Kidney (tissue), 14 donors: Measurements from ENCODE around the gene PPM1D. TPM values are rescaled to one million over a fixed set of nuclear protein-coding genes. Genes with fewer than 3 reads are reported as not detected.

Source experiments
- DNase-seq, 5 donors: peaks; one replicate each; pipeline ENCODE4 v3.0.0-alpha.2; 2013 to 2020
- FAIRE-seq: peaks from 2 replicates; lab custom pipeline; 2012; peaks lifted over from hg19 to GRCh38; lab: Jason Lieb, UNC
- H3K27ac ChIP-seq, 2 donors: one replicate each; pipeline ENCODE4 v1.7.0; 2013; ENCODE audit warnings: low read depth in 2 of 2, low read length in 2 of 2, inconsistent platforms in 1 of 2
- H3K27me3 ChIP-seq: one replicate; pipeline ENCODE4 v1.7.1; 2013; ENCODE audit warnings: low read length, inconsistent platforms; ENCODE audit not compliant: control insufficient read depth, insufficient read depth
- H3K36me3 ChIP-seq, 3 donors: one replicate each; pipeline versions ENCODE4 v1.7.0 to v1.7.1; 2013; ENCODE audit warnings: low read length in 3 of 3, control low read depth in 1 of 3, inconsistent platforms in 1 of 3; ENCODE audit not compliant: insufficient read depth in 3 of 3, control insufficient read depth in 2 of 3
- H3K4me1 ChIP-seq, 3 donors: one replicate each; pipeline versions ENCODE4 v1.7.0 to v1.7.1; 2013; ENCODE audit warnings: low read length in 3 of 3, inconsistent platforms in 1 of 3, low read depth in 1 of 3; ENCODE audit not compliant: control insufficient read depth in 2 of 3, insufficient read depth in 2 of 3
- H3K4me3 ChIP-seq, 3 donors: one replicate each; pipeline versions ENCODE4 v1.7.0 to v1.8.1; 2013; ENCODE audit warnings: low read length in 3 of 3, control low read depth in 1 of 3, inconsistent platforms in 1 of 3
- H3K9ac ChIP-seq, 3 donors: one replicate each; pipeline versions ENCODE4 v1.7.0 to v1.7.1; 2013; ENCODE audit warnings: low read length in 3 of 3, control low read depth in 1 of 3, inconsistent platforms in 1 of 3
- H3K9me3 ChIP-seq, 3 donors: one replicate each; pipeline versions ENCODE4 v1.7.0 to v1.7.1; 2013; ENCODE audit warnings: low read length in 3 of 3, control low read depth in 1 of 3, inconsistent platforms in 1 of 3; ENCODE audit not compliant: control insufficient read depth in 2 of 3, insufficient read depth in 1 of 3
- CTCF ChIP-seq: IDR thresholded peaks from 3 replicates; pipeline ENCODE4 v1.5.1; 2012; ENCODE audit warnings: mild to moderate bottlenecking, moderate library complexity, borderline replicate concordance; ENCODE audit not compliant: insufficient read depth; ENCODE audit errors: extremely low read depth
- intact Hi-C: fragments of 100-400 bp; cut with DNase I; formaldehyde crosslinking; loops from one replicate; pipeline ENCODE4 v1.11.1; 2022
- polyA plus RNA-seq: library from polyadenylated mRNA; stranded (reverse); fragments of 350-450 nt; fragmentation: Illumina TruSeq; extraction: RNeasy Lipid Tissue Mini Kit (QIAGEN cat#74804); gene quantifications from one replicate; pipeline ENCODE4 v1.2.3, GENCODE V29; 2014; ENCODE audit warnings: low read depth, low replicate concordance; ENCODE audit not compliant: insufficient read depth
- total RNA-seq: library from RNA; stranded (reverse); fragmentation: NEBNext Ultra II Directional; extraction: Animal tissue kit (Norgen Biotek cat#: 25700); gene quantifications from one replicate; pipeline ENCODE4 v1.2.1, GENCODE V29; 2021
- donor health status: control.
- donor health status: control.
- donor health status: control.
- donor health status: control.
- donor health status: control.
- donor health status: DM: yes; HTN: yes; CAD: no.
- donor health status: Normal renal cell carcinoma (clear cell type).

PPM1D gene
- total and polyA plus RNA-seq, 2 donors from 2014 or later: 4.5 to 16.6 TPM

- intact Hi-C loops: no loop called here
- Histone ChIP-seq H3K4me1 (peaks cover 2 to 10% (median 3%) of the 10 kb centered on the region in 3 donors), H3K27me3 (no peaks in the 10 kb centered on the region), H3K4me3 (no peak overlapping the region), H3K9ac (no peak overlapping the region), H3K9me3 (no peaks in the 10 kb centered on the region), H3K36me3 (no peaks in the 10 kb centered on the region), H3K27ac (no peak overlapping the region)
- DNase-seq: no peak
- FAIRE-seq: no peak
- TF ChIP-seq CTCF: no peak
Measured at GRCh38 chr17:60563743-60564142, 36.2 kb upstream of the PPM1D start.

- H3K4me3 ChIP-seq: no peak overlapping the region
- peaks cover 2 to 10% (median 3%) of the 10 kb centered on the region in 3 donors for H3K4me1 ChIP-seq
- no peak for FAIRE-seq
- no peaks in the 10 kb centered on the region for H3K36me3 ChIP-seq
- intact Hi-C loops: no loop called here
- no peak overlapping the region for H3K9ac ChIP-seq
- H3K9me3 ChIP-seq: no peaks in the 10 kb centered on the region
- H3K27ac ChIP-seq: no peak overlapping the region
- DNase-seq: no peak
- TF ChIP-seq CTCF: no peak
- no peaks in the 10 kb centered on the region for H3K27me3 ChIP-seq
Measured at GRCh38 chr17:60565233-60565632, 34.8 kb upstream of the PPM1D start.

- intact Hi-C loops: no loop called here
- TF ChIP-seq CTCF: no peak
- peak in 2 of 5 donors; percentile 10 to 61 for DNase-seq
- peaks cover 0 to 3% (median 0%) of the 10 kb centered on the region in 3 donors for H3K4me1 ChIP-seq
- no peak overlapping the region for H3K4me3 ChIP-seq
- no peak overlapping the region for H3K9ac ChIP-seq
- H3K27me3 ChIP-seq: no peaks in the 10 kb centered on the region
- no peaks in the 10 kb centered on the region for H3K9me3 ChIP-seq
- peak overlapping the region; percentile 14 to 32 for H3K27ac ChIP-seq
- H3K36me3 ChIP-seq: no peaks in the 10 kb centered on the region
- FAIRE-seq: no peak
Measured at GRCh38 chr17:60573236-60574051, 26.5 kb upstream of the PPM1D start.
